ENCODE results near the gene CYTH4.

The CYTH4 gene

DNA sequence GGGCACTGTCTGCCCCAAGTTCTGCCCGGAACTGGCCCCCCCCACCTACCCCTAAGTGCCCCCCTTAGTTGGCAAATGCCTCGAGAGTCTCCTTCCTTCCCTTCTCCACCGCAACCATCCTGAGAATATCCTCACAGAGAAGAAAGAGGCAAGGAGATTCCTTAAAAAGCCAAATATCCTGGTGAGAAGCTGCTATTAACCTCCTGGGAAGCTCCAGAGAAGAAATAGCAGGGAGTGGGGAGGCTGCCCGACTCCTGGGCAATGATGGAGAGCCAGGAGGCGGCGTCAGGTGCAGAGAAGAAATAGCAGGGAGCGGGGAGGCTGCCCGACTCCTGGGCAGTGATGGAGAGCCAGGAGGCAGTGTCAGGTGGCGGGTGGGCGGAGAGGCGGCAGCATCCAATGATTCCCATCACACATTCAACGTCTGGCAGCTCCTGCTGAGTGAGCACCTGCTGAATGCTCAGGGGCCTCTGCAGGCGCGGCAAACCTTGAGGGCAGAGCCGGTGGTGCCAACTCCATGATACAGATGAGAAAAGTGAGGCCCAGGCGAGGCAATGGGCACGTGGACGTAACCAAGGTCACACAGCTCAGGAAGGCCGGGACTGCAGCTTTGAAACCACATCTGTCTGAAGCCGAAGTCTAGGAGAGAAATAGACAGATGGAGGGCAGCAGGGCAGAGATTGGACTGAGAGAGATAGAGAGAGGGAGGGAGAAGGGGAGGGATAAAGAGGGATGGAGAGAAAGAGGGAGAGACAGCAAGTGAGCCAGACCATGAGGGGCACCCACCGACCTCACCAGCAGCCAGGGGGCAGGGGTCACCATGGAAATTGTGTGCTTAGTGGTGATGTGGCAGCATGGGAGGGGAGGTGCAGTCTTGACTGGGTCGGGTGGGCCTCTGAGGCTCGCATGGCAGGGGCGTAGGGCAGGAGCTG, 58.3 kb downstream of the CYTH4 start:
- Mint-ChIP-seq H3K27ac (no peak overlapping the region), H3K4me1 (peaks cover 1% of the 10 kb centered on the region), H3K36me3 (ENCODE audit: low read depth) (no peaks in the 10 kb centered on the region), H3K9me3 (no peaks in the 10 kb centered on the region), H3K4me3 (no peak overlapping the region), H3K27me3 (peaks cover 18% of the 10 kb centered on the region)
- ATAC-seq (no peak), DNase-seq (no peak)

- no peak overlapping the region for H3K27ac Mint-ChIP-seq
- ATAC-seq = no peak
- no peaks in the 10 kb centered on the region for H3K36me3 Mint-ChIP-seq (ENCODE audit: low read depth)
- no peaks in the 10 kb centered on the region for H3K9me3 Mint-ChIP-seq
- H3K4me1 Mint-ChIP-seq = peaks cover 1% of the 10 kb centered on the region
- H3K27me3 Mint-ChIP-seq = peaks cover 11% of the 10 kb centered on the region
- H3K4me3 Mint-ChIP-seq = no peak overlapping the region
- no peak for DNase-seq
Observed at GRCh38 chr22:37342065-37342464, 59.8 kb downstream of the CYTH4 start.

DNA sequence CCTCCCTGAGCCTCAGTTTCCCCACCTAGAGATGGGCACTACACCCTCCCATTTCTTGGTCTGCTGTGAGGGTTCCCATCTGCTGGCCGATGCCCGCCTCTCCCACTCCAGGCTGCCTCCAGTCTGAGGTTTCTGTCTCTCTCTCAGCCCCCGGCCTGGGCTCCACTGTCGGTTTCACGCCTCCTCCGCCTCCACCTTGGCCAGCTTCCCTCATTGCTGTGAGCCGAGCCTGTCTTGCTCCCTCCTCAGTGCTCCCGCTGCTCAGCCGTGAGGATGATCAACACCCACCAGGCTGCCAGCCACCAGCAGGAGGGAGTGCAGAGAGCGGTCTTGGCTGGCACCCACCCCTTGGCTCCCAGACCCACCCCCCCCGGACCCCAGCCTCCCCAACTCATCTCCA, 61.0 kb downstream of the CYTH4 start:
- H3K27ac Mint-ChIP-seq = no peak overlapping the region
- no peak overlapping the region for H3K4me3 Mint-ChIP-seq
- H3K9me3 Mint-ChIP-seq = no peaks in the 10 kb centered on the region
- H3K27me3 Mint-ChIP-seq = peaks cover 4% of the 10 kb centered on the region
- no peaks in the 10 kb centered on the region for H3K4me1 Mint-ChIP-seq
- ATAC-seq (no peak), DNase-seq (no peak)
- H3K36me3 Mint-ChIP-seq (ENCODE audit: low read depth) = no peaks in the 10 kb centered on the region

- H3K27ac Mint-ChIP-seq = no peak overlapping the region
- H3K4me1 Mint-ChIP-seq = no peaks in the 10 kb centered on the region
- no peak overlapping the region for H3K4me3 Mint-ChIP-seq
- H3K36me3 Mint-ChIP-seq (ENCODE audit: low read depth) = no peaks in the 10 kb centered on the region
- DNase-seq (no peak), ATAC-seq (no peak)
- no peaks in the 10 kb centered on the region for H3K9me3 Mint-ChIP-seq
- H3K27me3 Mint-ChIP-seq = peaks cover 4% of the 10 kb centered on the region
Observed at GRCh38 chr22:37343863-37344734, 61.8 kb downstream of the CYTH4 start.

DNA sequence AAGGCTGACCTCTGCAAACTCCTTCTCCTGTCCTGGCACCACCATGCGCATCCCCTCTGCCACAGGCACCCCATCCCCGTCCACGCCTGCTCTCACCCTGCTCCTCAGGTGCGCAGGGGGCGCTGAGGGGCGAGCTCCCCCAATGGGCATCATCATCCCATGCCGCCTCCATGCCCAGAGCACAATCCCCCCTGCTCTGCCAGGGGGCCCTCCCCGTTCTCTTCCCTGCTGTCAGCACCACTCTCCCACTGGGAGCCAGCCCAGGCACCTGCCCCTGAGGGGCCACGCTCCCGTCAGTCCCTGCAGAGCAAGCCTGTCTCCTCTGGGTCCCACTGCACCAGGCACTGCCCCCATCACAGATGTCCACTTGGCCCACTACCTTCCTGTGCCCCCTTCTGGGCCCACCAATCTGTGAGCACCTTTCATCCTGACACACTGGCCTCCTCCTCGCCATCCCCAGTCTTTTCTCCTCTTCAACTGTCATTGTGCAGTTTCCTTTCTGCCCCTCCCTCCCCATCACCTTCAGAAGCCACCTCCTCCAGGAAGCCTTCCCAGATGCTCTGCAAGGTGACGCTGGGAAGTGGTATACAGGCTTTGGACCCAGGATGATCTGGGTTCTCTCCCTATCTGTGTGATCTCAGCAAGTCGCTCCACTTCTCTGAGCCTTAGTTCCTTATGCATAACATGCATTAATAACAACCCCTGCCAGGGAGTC, 62.6 kb downstream of the CYTH4 start:
- ATAC-seq = no peak
- peaks cover 4% of the 10 kb centered on the region for H3K27me3 Mint-ChIP-seq
- H3K9me3 Mint-ChIP-seq = no peaks in the 10 kb centered on the region
- no peaks in the 10 kb centered on the region for H3K4me1 Mint-ChIP-seq
- no peak overlapping the region for H3K27ac Mint-ChIP-seq
- no peak overlapping the region for H3K4me3 Mint-ChIP-seq
- no peaks in the 10 kb centered on the region for H3K36me3 Mint-ChIP-seq (ENCODE audit: low read depth)
- no peak for DNase-seq

GRCh38 chr22:37345863-37346504, 63.7 kb downstream of the CYTH4 start:
- no peak overlapping the region for H3K27ac Mint-ChIP-seq
- no peaks in the 10 kb centered on the region for H3K4me1 Mint-ChIP-seq
- no peak for DNase-seq
- H3K27me3 Mint-ChIP-seq = peaks cover 4% of the 10 kb centered on the region
- no peak overlapping the region for H3K4me3 Mint-ChIP-seq
- no peak for ATAC-seq
- H3K9me3 Mint-ChIP-seq = no peaks in the 10 kb centered on the region
- H3K36me3 Mint-ChIP-seq (ENCODE audit: low read depth) = no peaks in the 10 kb centered on the region

DNA sequence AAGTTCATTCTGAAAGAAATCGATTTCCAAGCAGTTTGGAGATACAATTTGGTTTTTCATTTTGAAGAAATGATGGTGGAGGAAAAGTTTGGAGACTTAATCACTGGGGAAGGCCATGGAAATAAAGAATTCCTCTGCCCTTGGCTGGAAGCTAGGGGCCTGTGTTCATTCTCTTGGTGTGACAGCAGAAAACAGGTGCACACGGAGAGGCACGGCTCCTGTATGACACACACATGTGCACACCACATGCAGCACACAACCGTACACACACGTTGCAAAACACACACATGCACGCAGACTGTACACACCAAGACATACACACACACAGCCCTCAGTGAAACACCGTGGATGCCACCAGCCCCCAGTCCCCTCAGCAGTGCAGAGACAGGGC, 64.2 kb downstream of the CYTH4 start:
- ATAC-seq (no peak), DNase-seq (no peak)
- Mint-ChIP-seq H3K4me1 (no peaks in the 10 kb centered on the region), H3K27ac (no peak overlapping the region), H3K4me3 (no peak overlapping the region), H3K27me3 (peaks cover 4% of the 10 kb centered on the region), H3K9me3 (no peaks in the 10 kb centered on the region), H3K36me3 (ENCODE audit: low read depth) (no peaks in the 10 kb centered on the region)

DNA sequence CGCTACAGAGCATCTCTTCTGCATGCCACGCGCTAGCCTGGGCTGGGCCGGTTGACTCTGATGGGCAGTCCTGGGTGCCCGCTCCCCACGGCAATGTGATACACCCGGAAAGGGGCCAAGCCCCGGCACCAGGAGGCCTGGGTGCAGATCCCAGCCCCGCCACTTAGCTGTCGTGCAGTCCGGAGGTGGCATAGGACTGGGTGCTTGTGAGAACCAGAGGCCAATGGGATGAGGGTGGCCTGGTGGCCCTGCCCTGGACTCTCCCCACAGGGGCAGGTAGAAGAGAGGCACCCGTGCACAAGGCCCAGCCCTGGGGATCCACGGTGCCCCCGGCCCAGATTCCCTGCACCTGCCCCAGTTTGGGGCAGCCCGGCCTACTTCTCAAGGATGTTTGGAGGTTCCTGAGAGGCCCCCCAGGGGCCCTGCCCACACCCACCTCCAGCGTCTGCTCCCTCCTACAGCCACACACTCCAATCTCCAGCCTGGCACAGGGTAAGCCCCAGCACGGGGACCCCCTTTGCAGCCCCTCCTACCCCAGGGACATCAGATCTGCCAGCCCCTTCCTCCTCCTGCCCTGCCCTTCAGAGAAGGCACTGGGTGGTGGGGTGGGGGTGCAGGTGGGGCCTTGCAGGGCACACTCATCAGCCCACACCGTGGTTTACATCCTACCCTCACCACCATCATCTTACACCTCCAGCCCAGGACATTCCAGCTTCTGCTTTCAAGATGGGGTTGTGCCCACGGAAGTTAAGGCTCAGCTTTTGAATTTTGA, 66.9 kb downstream of the CYTH4 start:
- peaks cover 4% of the 10 kb centered on the region for H3K27me3 Mint-ChIP-seq
- no peaks in the 10 kb centered on the region for H3K4me1 Mint-ChIP-seq
- H3K27ac Mint-ChIP-seq = no peak overlapping the region
- H3K9me3 Mint-ChIP-seq = no peaks in the 10 kb centered on the region
- H3K4me3 Mint-ChIP-seq = no peak overlapping the region
- DNase-seq = no peak
- no peaks in the 10 kb centered on the region for H3K36me3 Mint-ChIP-seq (ENCODE audit: low read depth)
- no peak for ATAC-seq

DNA sequence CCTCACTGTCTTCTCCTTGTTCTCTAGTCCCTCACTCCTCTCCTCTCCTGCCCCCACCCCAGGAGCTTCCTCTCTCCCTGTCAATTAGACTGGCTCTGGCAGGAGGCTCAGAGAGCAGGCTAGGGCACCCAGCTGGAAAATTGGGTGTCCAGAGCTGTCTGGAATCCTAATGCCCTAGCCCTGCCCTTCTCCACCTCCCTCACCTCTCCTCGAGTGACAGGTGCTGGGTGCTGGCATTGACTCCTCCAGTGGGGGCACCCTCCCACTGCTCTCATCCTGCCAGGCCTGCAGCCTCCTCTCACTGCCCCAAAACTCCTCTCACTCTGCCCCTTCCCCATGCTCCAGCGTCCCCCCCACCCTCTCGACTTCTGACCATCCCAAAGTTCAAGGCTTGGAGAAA, 68.9 kb downstream of the CYTH4 start:
- Mint-ChIP-seq H3K9me3 (no peaks in the 10 kb centered on the region), H3K27me3 (peaks cover 2% of the 10 kb centered on the region), H3K36me3 (ENCODE audit: low read depth) (no peaks in the 10 kb centered on the region), H3K4me3 (no peak overlapping the region), H3K4me1 (no peaks in the 10 kb centered on the region), H3K27ac (no peak overlapping the region)
- DNase-seq (no peak), ATAC-seq (no peak)

DNA sequence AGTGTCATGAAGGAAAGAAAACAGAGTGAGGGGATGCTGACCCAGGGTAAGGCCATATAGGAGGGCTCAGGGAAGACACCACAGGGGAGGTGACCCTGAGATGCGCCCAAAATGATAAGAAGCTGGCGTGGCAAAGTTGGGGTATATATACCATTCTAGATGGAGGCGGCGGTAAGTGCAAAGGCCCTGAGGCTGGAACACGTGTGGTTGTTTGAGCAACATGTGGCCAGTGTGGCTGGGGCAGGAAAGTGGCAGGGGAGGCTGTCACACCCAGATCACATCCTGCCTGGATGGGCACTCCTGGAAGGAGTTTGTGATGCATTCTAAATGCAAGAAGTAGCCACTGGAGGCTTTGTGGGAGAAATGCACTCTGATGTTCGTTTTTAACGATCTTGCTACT, 70.2 kb downstream of the CYTH4 start:
- no peaks in the 10 kb centered on the region for H3K4me1 Mint-ChIP-seq
- H3K27me3 Mint-ChIP-seq = peaks cover 2% of the 10 kb centered on the region
- H3K4me3 Mint-ChIP-seq = no peak overlapping the region
- no peak for ATAC-seq
- H3K27ac Mint-ChIP-seq = no peak overlapping the region
- no peaks in the 10 kb centered on the region for H3K9me3 Mint-ChIP-seq
- H3K36me3 Mint-ChIP-seq (ENCODE audit: low read depth) = no peaks in the 10 kb centered on the region
- no peak for DNase-seq

DNA sequence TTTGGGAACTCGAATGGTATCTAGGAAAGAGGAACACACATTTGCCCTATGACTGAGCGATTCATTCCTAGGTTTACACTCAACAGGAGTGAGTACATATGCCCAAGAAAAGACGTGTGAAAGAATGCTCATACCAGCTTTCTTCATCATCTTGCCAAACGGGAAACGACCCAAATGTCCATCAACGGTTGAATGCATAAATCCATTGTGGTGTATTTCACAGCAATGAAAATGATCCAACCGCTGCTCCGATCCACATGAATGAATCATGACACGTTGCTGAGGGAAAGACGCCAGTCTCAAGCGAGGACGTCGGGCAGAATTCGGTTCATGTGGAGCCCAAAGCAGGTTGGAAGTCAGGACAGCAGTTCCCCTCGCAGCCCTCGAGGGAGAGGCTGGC, 71.5 kb downstream of the CYTH4 start:
- H3K4me1 Mint-ChIP-seq = no peaks in the 10 kb centered on the region
- no peaks in the 10 kb centered on the region for H3K9me3 Mint-ChIP-seq
- DNase-seq = no peak
- H3K27me3 Mint-ChIP-seq = peaks cover 2% of the 10 kb centered on the region
- H3K4me3 Mint-ChIP-seq = no peak overlapping the region
- H3K36me3 Mint-ChIP-seq (ENCODE audit: low read depth) = no peaks in the 10 kb centered on the region
- no peak overlapping the region for H3K27ac Mint-ChIP-seq
- no peak for ATAC-seq

- Mint-ChIP-seq H3K4me3 (no peak overlapping the region), H3K9me3 (no peaks in the 10 kb centered on the region), H3K27ac (no peak overlapping the region), H3K27me3 (peaks cover 2% of the 10 kb centered on the region), H3K4me1 (no peaks in the 10 kb centered on the region), H3K36me3 (ENCODE audit: low read depth) (no peaks in the 10 kb centered on the region)
- DNase-seq (no peak), ATAC-seq (no peak)
Observed at GRCh38 chr22:37354261-37354660, 72.0 kb downstream of the CYTH4 start.

GRCh38 chr22:37354670-37355069, 72.4 kb downstream of the CYTH4 start:
- Mint-ChIP-seq H3K27ac (no peak overlapping the region), H3K4me1 (no peaks in the 10 kb centered on the region), H3K9me3 (no peaks in the 10 kb centered on the region), H3K4me3 (no peak overlapping the region), H3K36me3 (ENCODE audit: low read depth) (no peaks in the 10 kb centered on the region), H3K27me3 (peaks cover 2% of the 10 kb centered on the region)
- no peak for ATAC-seq
- DNase-seq = no peak

- Mint-ChIP-seq H3K9me3 (no peaks in the 10 kb centered on the region), H3K4me3 (no peak overlapping the region), H3K27me3 (peaks cover 2% of the 10 kb centered on the region), H3K36me3 (ENCODE audit: low read depth) (no peaks in the 10 kb centered on the region), H3K27ac (no peak overlapping the region), H3K4me1 (no peaks in the 10 kb centered on the region)
- no peak for ATAC-seq
- no peak for DNase-seq
Observed at GRCh38 chr22:37355174-37355573, 72.9 kb downstream of the CYTH4 start.
